NCI-H187 (cell line): ENCODE measurements around the gene ZNF618.

Experiments used
- DNase-seq, 2 experiments: peaks; one replicate each; lab custom pipeline; 2025; lab: John Stamatoyannopoulos, UW

The ZNF618 gene

GRCh38 chr9:113958556-113958955 lies 82.4 kb downstream of the ZNF618 start:
- no peak for DNase-seq

GRCh38 chr9:113960768-113961167 lies 84.7 kb downstream of the ZNF618 start:
- no peak for DNase-seq

GRCh38 chr9:113962396-113962795 lies 86.3 kb downstream of the ZNF618 start:
- DNase-seq = no peak

- DNase-seq = no peak
These were observed 87.0 kb downstream of the ZNF618 start for GRCh38 chr9:113963017-113963620.

GRCh38 chr9:113963696-113964494 lies 87.8 kb downstream of the ZNF618 start:
- DNase-seq = no peak

- DNase-seq = no peak
These were observed 88.5 kb downstream of the ZNF618 start for GRCh38 chr9:113964495-113965170.

GRCh38 chr9:113966394-113966793 lies 90.3 kb downstream of the ZNF618 start:
- no peak for DNase-seq

GRCh38 chr9:113967380-113967779 lies 91.3 kb downstream of the ZNF618 start:
- no peak for DNase-seq

- DNase-seq = no peak
These were observed 93.2 kb downstream of the ZNF618 start for GRCh38 chr9:113969343-113969742.

GRCh38 chr9:113973226-113973625 lies 97.1 kb downstream of the ZNF618 start:
- no peak for DNase-seq

- DNase-seq = no peak
These were observed 97.9 kb downstream of the ZNF618 start for GRCh38 chr9:113973963-113974413.

- no peak for DNase-seq
These were observed 100.8 kb downstream of the ZNF618 start for GRCh38 chr9:113976915-113977314.

- DNase-seq = no peak
These were observed 102.7 kb downstream of the ZNF618 start for GRCh38 chr9:113978725-113979342.

- DNase-seq = no peak
These were observed 103.4 kb downstream of the ZNF618 start for GRCh38 chr9:113979343-113980127.

- DNase-seq = no peak
These were observed 108.7 kb downstream of the ZNF618 start for GRCh38 chr9:113984639-113985380.

- DNase-seq = no peak
These were observed 110.0 kb downstream of the ZNF618 start for GRCh38 chr9:113985968-113986585.

- DNase-seq = no peak
These were observed 110.8 kb downstream of the ZNF618 start for GRCh38 chr9:113986931-113987330.

GRCh38 chr9:113987526-113987925 lies 111.4 kb downstream of the ZNF618 start:
- no peak for DNase-seq

GRCh38 chr9:113988385-113989016 lies 112.4 kb downstream of the ZNF618 start:
- DNase-seq = no peak
